Loucy (cell line): ENCODE results near the gene MALRD1.

Experiments
- H2AFZ ChIP-seq: fragments of 200-600 bp; sonication (generic); 2 replicates; pipeline ENCODE4 v1.6.0; 2016; ENCODE audit warnings: antibody characterized with exemption, mild to moderate bottlenecking, low read length, moderate library complexity
- H3F3A ChIP-seq: fragments of 200-600 bp; 2 replicates; pipeline ENCODE4 v1.6.0; 2016; ENCODE audit warnings: antibody characterized with exemption, low read depth, mild to moderate bottlenecking
- H3K27me3 ChIP-seq: fragments of 200-600 bp; sonication (generic); 2 replicates; pipeline ENCODE4 v1.6.1; 2014; ENCODE audit warnings: low read length, mild to moderate bottlenecking; ENCODE audit not compliant: insufficient read depth, poor library complexity, severe bottlenecking
- H3K36me3 ChIP-seq: fragments of 200-600 bp; sonication (generic); 2 replicates; pipeline ENCODE4 v1.6.1; 2016; ENCODE audit warnings: low read length; ENCODE audit not compliant: insufficient read depth
- H3K4me1 ChIP-seq: fragments of 200-600 bp; sonication (generic); 2 replicates; pipeline ENCODE4 v1.5.1; 2014; ENCODE audit warnings: low read length, mild to moderate bottlenecking; ENCODE audit not compliant: insufficient read depth, poor library complexity, severe bottlenecking
- H3K4me2 ChIP-seq: fragments of 200-600 bp; sonication (generic); 2 replicates; pipeline ENCODE4 v1.6.0; 2014; ENCODE audit warnings: antibody characterized with exemption, low read length, low read depth, mild to moderate bottlenecking; ENCODE audit not compliant: poor library complexity, severe bottlenecking
- H3K4me3 ChIP-seq: fragments of 200-600 bp; sonication (generic); 2 replicates; pipeline ENCODE4 v1.5.1; 2014; ENCODE audit warnings: low read length, mild to moderate bottlenecking, mixed read lengths; ENCODE audit not compliant: poor library complexity, severe bottlenecking
- H3K79me2 ChIP-seq: fragments of 200-600 bp; sonication (generic); 2 replicates; pipeline ENCODE4 v1.6.1; 2014; ENCODE audit warnings: low read length; ENCODE audit not compliant: insufficient read depth
- H3K9ac ChIP-seq: fragments of 200-600 bp; sonication (generic); 2 replicates; pipeline ENCODE4 v1.6.0; 2014; ENCODE audit warnings: mild to moderate bottlenecking, low read depth, low read length, moderate library complexity; ENCODE audit not compliant: poor library complexity, severe bottlenecking
- H3K9me2 ChIP-seq: fragments of 200-600 bp; sonication (generic); replicated peaks from 2 replicates; pipeline ENCODE4 v1.6.1; 2016; ENCODE audit warnings: low read depth, low read length, mixed read lengths
- H3K9me3 ChIP-seq: fragments of 200-600 bp; sonication (generic); 2 replicates; pipeline ENCODE4 v1.6.1; 2014; ENCODE audit warnings: mild to moderate bottlenecking, antibody characterized with exemption, low read length, low read depth; ENCODE audit not compliant: insufficient read depth
- H4K20me1 ChIP-seq: fragments of 200-600 bp; sonication (generic); 2 replicates; pipeline ENCODE4 v1.6.0; 2014; ENCODE audit warnings: antibody characterized with exemption, low read length, mild to moderate bottlenecking; ENCODE audit not compliant: insufficient read depth, poor library complexity, severe bottlenecking
- EZH2phosphoT487 ChIP-seq: fragments of 200-600 bp; IDR thresholded peaks from 2 replicates; pipeline ENCODE4 v1.6.1; 2018; ENCODE audit warnings: antibody characterized with exemption, mild to moderate bottlenecking, moderate library complexity, borderline replicate concordance
- TF ChIP-seq, protein P1 (sequence below): fragments of 200-600 bp; sonication (generic); conservative IDR thresholded peaks from 2 replicates; pipeline ENCODE4 v1.5.1; 2014; ENCODE audit warnings: mild to moderate bottlenecking, antibody characterized with exemption, low read length

MALRD1 gene

DNA sequence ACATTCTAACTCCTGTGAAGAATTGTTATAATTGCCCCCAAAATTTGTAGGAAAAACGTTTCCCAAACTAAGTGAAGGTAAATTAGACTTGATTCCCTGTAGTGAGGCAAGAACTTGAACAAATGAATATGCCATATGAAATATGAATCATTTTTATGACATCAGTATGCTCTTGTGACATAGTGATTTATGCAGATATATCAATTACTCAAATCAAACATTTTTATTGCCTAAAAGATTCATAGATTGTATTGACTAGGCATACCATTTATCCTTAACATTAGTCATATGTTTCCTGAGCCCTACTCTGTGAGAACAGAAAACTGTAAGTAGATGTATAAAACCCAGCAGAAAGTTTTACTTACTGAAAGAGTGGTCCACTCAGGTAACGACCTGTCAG, 245.6 kb downstream of the MALRD1 start:
- no peaks in the 10 kb centered on the region for H3K79me2 ChIP-seq
- H3K9ac ChIP-seq: no peak overlapping the region
- H3K9me2 ChIP-seq: no peaks in the 10 kb centered on the region
- no peaks in the 10 kb centered on the region for H3K36me3 ChIP-seq
- no peak overlapping the region for H3K4me3 ChIP-seq
- TF ChIP-seq EZH2phosphoT487: no peak
- TF ChIP-seq, protein P1, sequence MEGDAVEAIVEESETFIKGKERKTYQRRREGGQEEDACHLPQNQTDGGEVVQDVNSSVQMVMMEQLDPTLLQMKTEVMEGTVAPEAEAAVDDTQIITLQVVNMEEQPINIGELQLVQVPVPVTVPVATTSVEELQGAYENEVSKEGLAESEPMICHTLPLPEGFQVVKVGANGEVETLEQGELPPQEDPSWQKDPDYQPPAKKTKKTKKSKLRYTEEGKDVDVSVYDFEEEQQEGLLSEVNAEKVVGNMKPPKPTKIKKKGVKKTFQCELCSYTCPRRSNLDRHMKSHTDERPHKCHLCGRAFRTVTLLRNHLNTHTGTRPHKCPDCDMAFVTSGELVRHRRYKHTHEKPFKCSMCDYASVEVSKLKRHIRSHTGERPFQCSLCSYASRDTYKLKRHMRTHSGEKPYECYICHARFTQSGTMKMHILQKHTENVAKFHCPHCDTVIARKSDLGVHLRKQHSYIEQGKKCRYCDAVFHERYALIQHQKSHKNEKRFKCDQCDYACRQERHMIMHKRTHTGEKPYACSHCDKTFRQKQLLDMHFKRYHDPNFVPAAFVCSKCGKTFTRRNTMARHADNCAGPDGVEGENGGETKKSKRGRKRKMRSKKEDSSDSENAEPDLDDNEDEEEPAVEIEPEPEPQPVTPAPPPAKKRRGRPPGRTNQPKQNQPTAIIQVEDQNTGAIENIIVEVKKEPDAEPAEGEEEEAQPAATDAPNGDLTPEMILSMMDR: no peak
- H3F3A ChIP-seq: no peaks in the 10 kb centered on the region
- no peaks in the 10 kb centered on the region for H4K20me1 ChIP-seq
- no peak overlapping the region for H3K4me2 ChIP-seq
- no peak overlapping the region for H2AFZ ChIP-seq
- H3K27me3 ChIP-seq: no peaks in the 10 kb centered on the region
- no peaks in the 10 kb centered on the region for H3K4me1 ChIP-seq
- no peaks in the 10 kb centered on the region for H3K9me3 ChIP-seq

DNA sequence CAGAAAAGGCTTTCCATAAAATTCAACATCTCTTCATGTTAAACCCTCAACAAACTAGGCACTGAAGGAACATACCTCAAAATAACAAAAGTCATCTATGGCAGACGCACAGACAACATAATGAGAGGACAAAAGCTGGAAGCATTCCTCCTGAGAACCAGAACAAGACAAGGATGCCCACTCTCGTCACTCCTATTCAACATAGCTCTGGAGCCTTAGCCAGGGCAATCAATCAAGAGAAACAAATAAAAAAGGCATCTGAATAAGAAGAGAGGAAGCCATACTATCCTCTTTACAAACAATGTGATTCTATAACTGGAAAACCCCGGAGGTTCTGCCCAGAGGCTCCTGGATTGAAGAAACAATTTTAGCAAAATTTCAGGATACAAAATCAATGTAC, 251.0 kb downstream of the MALRD1 start:
- Histone ChIP-seq H3K9me3 (no peaks in the 10 kb centered on the region), H3K27me3 (no peaks in the 10 kb centered on the region), H4K20me1 (no peaks in the 10 kb centered on the region), H2AFZ (no peak overlapping the region), H3F3A (no peaks in the 10 kb centered on the region), H3K9ac (no peak overlapping the region), H3K36me3 (no peaks in the 10 kb centered on the region), H3K4me3 (no peak overlapping the region), H3K79me2 (no peaks in the 10 kb centered on the region), H3K4me1 (no peaks in the 10 kb centered on the region), H3K4me2 (no peak overlapping the region), H3K9me2 (no peaks in the 10 kb centered on the region)
- TF ChIP-seq, protein P1: no peak

- Histone ChIP-seq H3K27me3 (no peaks in the 10 kb centered on the region), H3K9me2 (no peaks in the 10 kb centered on the region), H3K79me2 (no peaks in the 10 kb centered on the region), H3K4me3 (no peak overlapping the region), H3K36me3 (no peaks in the 10 kb centered on the region), H3K4me1 (no peaks in the 10 kb centered on the region), H3F3A (no peaks in the 10 kb centered on the region), H3K9me3 (no peaks in the 10 kb centered on the region), H2AFZ (no peak overlapping the region), H3K9ac (no peak overlapping the region), H3K4me2 (no peak overlapping the region), H4K20me1 (no peaks in the 10 kb centered on the region)
- no peak for TF ChIP-seq EZH2phosphoT487
- TF ChIP-seq, protein P1: no peak
Measured at GRCh38 chr10:19302117-19302516, 253.5 kb downstream of the MALRD1 start.
